ENCODE data around the gene RASSF5.

The RASSF5 gene

DNA sequence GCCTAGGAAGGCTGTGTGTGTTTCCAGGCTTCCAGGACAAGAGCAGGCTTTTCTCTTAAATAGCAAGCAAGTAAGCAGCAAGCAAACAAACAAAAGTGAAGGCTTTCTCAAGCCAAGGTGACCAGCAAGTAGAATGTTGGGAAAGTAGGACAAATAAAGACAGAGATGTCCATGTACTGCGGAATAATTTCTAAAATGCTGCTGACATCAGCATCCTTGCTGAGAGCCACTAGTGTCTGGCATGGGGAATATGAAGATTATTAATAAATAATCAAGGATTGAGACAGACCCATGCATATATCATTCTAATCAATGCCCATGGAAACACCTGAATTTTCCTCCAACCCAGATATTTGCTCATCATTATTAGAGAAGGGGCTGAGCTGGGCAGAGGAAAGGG, 121.6 kb downstream of the RASSF5 start:
- peaks cover 3% of the 10 kb centered on the region; the same call in 1 of the 2 replicates for H3K4me1 ChIP-seq (ENCODE audit: insufficient read depth, low read length)
- H3K9ac ChIP-seq (ENCODE audit: low read depth, low read length), result no peak overlapping the region

DNA sequence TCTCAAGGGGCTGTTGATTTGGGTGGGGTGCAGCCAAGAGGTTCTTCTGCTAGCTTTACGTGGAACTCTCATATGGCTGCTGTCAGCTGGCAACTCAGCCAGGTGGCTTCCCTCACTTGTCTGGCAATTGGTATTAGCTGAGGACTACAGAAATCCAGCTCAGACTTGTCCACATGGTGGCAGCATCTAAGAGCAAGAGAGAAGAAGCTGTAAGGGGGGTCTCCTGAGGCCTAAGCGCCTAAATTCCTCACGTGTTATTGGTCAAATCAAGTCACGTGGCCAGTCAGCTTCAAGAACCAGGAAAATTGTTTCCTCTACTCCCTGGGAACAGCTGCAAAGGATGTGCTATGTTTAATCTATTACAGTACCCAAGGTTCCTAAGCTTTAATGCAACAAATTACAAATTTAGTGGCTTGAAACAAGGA, 123.8 kb downstream of the RASSF5 start:
- no peak overlapping the region for H3K9ac ChIP-seq (ENCODE audit: low read depth, low read length)
- DNase-seq (peak; percentile 63), ATAC-seq (ENCODE audit: insufficient read depth, low read depth) (peak; percentile 27; the same call in 2 of the 3 replicates)
- no peak overlapping the region for H3K4me2 ChIP-seq (ENCODE audit: insufficient read depth, low read length)
- no peaks in the 10 kb centered on the region for H3K27me3 ChIP-seq (ENCODE audit: insufficient read depth, low read length, poor library complexity)
- no peaks in the 10 kb centered on the region for H3K36me3 ChIP-seq (ENCODE audit: insufficient read depth, low read length)
- H3K79me2 ChIP-seq (ENCODE audit: insufficient read depth, low read length), result no peaks in the 10 kb centered on the region
- TF ChIP-seq EZH2 (IDR thresholded peaks at IDR 0.05; ENCODE audit: borderline replicate concordance, low read depth, low read length, severe bottlenecking), result no peak
- TF ChIP-seq, protein P1, sequence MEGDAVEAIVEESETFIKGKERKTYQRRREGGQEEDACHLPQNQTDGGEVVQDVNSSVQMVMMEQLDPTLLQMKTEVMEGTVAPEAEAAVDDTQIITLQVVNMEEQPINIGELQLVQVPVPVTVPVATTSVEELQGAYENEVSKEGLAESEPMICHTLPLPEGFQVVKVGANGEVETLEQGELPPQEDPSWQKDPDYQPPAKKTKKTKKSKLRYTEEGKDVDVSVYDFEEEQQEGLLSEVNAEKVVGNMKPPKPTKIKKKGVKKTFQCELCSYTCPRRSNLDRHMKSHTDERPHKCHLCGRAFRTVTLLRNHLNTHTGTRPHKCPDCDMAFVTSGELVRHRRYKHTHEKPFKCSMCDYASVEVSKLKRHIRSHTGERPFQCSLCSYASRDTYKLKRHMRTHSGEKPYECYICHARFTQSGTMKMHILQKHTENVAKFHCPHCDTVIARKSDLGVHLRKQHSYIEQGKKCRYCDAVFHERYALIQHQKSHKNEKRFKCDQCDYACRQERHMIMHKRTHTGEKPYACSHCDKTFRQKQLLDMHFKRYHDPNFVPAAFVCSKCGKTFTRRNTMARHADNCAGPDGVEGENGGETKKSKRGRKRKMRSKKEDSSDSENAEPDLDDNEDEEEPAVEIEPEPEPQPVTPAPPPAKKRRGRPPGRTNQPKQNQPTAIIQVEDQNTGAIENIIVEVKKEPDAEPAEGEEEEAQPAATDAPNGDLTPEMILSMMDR (IDR thresholded peaks at IDR 0.05; ENCODE audit: borderline replicate concordance, extremely low read depth, low read length, poor library complexity, severe bottlenecking), result peak; percentile 68
- H2AFZ ChIP-seq (ENCODE audit: low read depth, low read length), result no peak overlapping the region
- H4K20me1 ChIP-seq (ENCODE audit: insufficient read depth, low read length), result no peaks in the 10 kb centered on the region
- no peak overlapping the region for H3K27ac ChIP-seq (ENCODE audit: low read length)
- no peak overlapping the region for H3K4me3 ChIP-seq (ENCODE audit: low read depth in 1 of 2, low read length in 2 of 2)
- peaks cover 22% of the 10 kb centered on the region for H3K4me1 ChIP-seq (ENCODE audit: insufficient read depth, low read length)
- no peaks in the 10 kb centered on the region for H3K9me3 ChIP-seq (ENCODE audit: insufficient read depth, low read length, severe bottlenecking)

More for the DNA sequence above, 121.6 kb downstream of the RASSF5 start:
- Histone ChIP-seq H3K27ac (ENCODE audit: low read length) (no peak overlapping the region), H3K79me2 (ENCODE audit: insufficient read depth, low read length) (no peaks in the 10 kb centered on the region), H4K20me1 (ENCODE audit: insufficient read depth, low read length) (no peaks in the 10 kb centered on the region), H3K9me3 (ENCODE audit: insufficient read depth, low read length, severe bottlenecking) (no peaks in the 10 kb centered on the region), H3K36me3 (ENCODE audit: insufficient read depth, low read length) (no peaks in the 10 kb centered on the region), H3K27me3 (ENCODE audit: insufficient read depth, low read length, poor library complexity) (no peaks in the 10 kb centered on the region), H3K4me2 (ENCODE audit: insufficient read depth, low read length) (no peak overlapping the region), H2AFZ (ENCODE audit: low read depth, low read length) (no peak overlapping the region), H3K4me3 (ENCODE audit: low read depth in 1 of 2, low read length in 2 of 2) (no peak overlapping the region)
- no peak for ATAC-seq (ENCODE audit: insufficient read depth, low read depth)
- DNase-seq, result no peak
- no peak for TF ChIP-seq EZH2 (IDR thresholded peaks at IDR 0.05; ENCODE audit: borderline replicate concordance, low read depth, low read length, severe bottlenecking)
- TF ChIP-seq, protein P1 (IDR thresholded peaks at IDR 0.05; ENCODE audit: borderline replicate concordance, extremely low read depth, low read length, poor library complexity, severe bottlenecking), result no peak

DNA sequence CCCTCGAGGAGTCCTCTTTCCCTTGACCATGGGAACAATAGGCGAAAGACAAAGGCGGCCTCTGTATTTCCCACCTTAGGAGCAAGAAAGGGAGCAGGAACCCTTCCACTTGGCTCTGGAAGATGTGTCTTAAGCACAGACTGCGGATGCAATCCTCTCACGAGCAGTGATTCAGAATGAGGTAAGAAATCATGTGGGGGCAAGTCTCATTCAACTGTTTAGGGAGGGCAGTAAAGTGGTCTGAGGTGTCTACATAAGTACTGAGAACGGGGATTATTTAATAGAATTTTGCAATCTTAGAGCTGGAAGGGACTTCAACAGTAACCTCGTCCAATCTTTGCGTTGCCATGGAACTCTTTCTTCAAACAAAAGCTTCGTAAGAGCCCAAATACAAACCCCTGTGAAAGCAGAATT, 126.4 kb downstream of the RASSF5 start:
- TF ChIP-seq, protein P1 (IDR thresholded peaks at IDR 0.05; ENCODE audit: borderline replicate concordance, extremely low read depth, low read length, poor library complexity, severe bottlenecking), result no peak
- TF ChIP-seq EZH2 (IDR thresholded peaks at IDR 0.05; ENCODE audit: borderline replicate concordance, low read depth, low read length, severe bottlenecking), result no peak
- H3K9ac ChIP-seq (ENCODE audit: low read depth, low read length), result no peak overlapping the region
- no peak overlapping the region for H3K4me3 ChIP-seq (ENCODE audit: low read depth in 1 of 2, low read length in 2 of 2)
- no peaks in the 10 kb centered on the region for H3K36me3 ChIP-seq (ENCODE audit: insufficient read depth, low read length)
- H2AFZ ChIP-seq (ENCODE audit: low read depth, low read length), result no peak overlapping the region
- H3K9me3 ChIP-seq (ENCODE audit: insufficient read depth, low read length, severe bottlenecking), result no peaks in the 10 kb centered on the region
- ATAC-seq (ENCODE audit: insufficient read depth, low read depth), result no peak
- no peak for DNase-seq
- no peaks in the 10 kb centered on the region for H3K27me3 ChIP-seq (ENCODE audit: insufficient read depth, low read length, poor library complexity)
- no peak overlapping the region for H3K27ac ChIP-seq (ENCODE audit: low read length)
- no peak overlapping the region for H3K4me2 ChIP-seq (ENCODE audit: insufficient read depth, low read length)
- H3K79me2 ChIP-seq (ENCODE audit: insufficient read depth, low read length), result no peaks in the 10 kb centered on the region
- H3K4me1 ChIP-seq (ENCODE audit: insufficient read depth, low read length), result peaks cover 37% of the 10 kb centered on the region
- no peaks in the 10 kb centered on the region for H4K20me1 ChIP-seq (ENCODE audit: insufficient read depth, low read length)

Data from DND-41 (cell line).